ENCODE measurements around the gene ICE2.

ICE2 gene

GRCh38 chr15:60385620-60386552 is 93.1 kb downstream of the ICE2 start:
- no peak for DNase-seq

- no peak for DNase-seq
Measured at GRCh38 chr15:60384526-60385126, 94.3 kb downstream of the ICE2 start.

- DNase-seq = no peak
Measured at GRCh38 chr15:60384053-60384452, 94.9 kb downstream of the ICE2 start.

- no peak for DNase-seq
Measured at GRCh38 chr15:60382773-60383674, 95.9 kb downstream of the ICE2 start.

- no peak for DNase-seq
Measured at GRCh38 chr15:60381148-60381788, 97.7 kb downstream of the ICE2 start.

- DNase-seq = no peak
Measured at GRCh38 chr15:60379525-60380274, 99.2 kb downstream of the ICE2 start.

DNA sequence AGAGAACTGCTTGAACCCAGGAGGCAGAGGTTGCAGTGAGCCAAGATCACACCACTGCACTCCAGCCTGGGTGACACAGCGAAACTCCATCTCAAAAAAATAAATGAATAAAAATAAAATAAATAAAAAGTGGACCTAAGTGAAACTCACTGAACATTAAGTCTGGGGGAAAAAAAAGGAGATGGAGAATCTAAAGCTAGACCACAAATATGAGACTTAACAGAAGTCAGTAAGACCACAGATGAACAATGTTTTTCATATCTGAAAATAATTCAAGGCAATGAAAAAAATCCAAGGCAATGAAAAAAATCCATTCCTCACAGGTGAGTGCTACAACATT is 99.8 kb downstream of the ICE2 start:
- DNase-seq = no peak

GRCh38 chr15:60376677-60377095 is 102.3 kb downstream of the ICE2 start:
- DNase-seq = no peak

DNA sequence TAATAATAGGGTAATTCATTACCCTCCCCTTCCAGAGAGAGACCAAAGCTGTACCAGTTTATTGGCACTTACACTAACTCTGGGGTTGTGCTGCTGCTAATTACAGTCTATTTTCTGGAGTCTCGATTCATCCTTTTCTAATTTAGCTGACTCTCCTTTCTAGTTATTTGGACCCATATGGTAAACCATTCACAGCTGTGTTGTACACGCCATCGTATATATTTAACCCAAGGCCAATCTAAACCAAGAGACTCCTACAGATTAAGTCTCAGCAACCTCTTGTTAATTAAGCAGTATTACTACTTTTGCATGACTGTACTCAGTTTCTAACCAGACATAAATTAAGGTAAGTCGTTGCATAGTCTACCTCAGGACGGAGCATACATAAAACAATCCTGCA is 103.6 kb downstream of the ICE2 start:
- DNase-seq = no peak

- no peak for DNase-seq
Measured at GRCh38 chr15:60374628-60375081, 104.3 kb downstream of the ICE2 start.

DNA sequence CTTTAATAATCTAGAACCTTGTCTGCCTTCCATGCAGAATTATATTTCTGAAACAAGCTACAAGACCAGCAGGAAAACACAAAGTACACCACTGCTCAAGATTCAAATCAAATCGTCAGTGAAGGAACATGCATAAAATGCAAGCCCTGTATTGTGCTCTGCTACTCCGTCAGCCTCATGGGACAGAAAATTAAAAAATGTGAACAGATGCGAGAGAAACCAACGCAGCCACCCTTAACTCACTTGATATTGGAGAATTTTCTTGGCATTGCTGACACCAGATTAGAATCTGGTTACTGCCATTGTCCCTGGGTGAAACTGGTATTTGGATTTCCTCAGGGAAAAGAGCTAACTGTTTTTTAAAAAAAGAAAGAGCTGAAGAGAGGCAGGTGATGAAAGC is 104.7 kb downstream of the ICE2 start:
- no peak for DNase-seq

GRCh38 chr15:60373745-60374144 is 105.2 kb downstream of the ICE2 start:
- no peak for DNase-seq

GRCh38 chr15:60373327-60373726 is 105.6 kb downstream of the ICE2 start:
- DNase-seq = no peak

- no peak for DNase-seq
Measured at GRCh38 chr15:60372756-60373155, 106.2 kb downstream of the ICE2 start.

DNA sequence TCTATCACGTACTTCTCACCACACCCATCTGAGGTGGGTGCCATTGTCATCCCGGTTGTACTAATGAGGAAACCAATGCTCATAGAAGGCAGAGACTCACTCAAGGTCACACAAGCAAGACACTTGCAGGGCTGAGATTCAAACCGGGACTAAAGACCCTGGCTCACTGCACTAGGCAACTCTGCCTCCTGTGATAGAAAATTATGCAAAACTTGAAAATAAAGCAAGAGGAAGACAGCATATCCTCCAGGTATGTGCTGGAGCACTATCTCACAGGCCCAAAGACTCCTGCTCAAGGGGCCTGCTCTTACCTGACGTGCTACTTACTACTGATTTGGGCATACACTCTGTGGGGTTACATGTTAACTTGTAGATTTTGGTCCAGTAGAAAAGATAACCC is 106.7 kb downstream of the ICE2 start:
- DNase-seq = no peak

- peak; percentile 25 for DNase-seq
Measured at GRCh38 chr15:60371175-60372051, 107.5 kb downstream of the ICE2 start.

DNA sequence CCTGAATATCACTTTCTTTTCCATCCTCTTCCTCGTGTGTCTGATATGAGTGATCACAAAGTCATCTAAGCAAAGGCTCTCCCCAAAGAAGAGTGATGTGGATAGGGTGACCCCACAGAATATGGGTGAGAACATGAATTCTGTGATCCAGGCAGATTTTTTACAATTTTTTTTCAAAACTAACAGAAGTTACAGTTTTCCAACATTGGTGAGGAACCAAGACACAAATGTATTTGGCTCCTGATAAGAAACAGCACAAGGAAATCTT is 108.1 kb downstream of the ICE2 start:
- no peak for DNase-seq

GRCh38 chr15:60370105-60370868 is 108.7 kb downstream of the ICE2 start:
- no peak for DNase-seq

DNA sequence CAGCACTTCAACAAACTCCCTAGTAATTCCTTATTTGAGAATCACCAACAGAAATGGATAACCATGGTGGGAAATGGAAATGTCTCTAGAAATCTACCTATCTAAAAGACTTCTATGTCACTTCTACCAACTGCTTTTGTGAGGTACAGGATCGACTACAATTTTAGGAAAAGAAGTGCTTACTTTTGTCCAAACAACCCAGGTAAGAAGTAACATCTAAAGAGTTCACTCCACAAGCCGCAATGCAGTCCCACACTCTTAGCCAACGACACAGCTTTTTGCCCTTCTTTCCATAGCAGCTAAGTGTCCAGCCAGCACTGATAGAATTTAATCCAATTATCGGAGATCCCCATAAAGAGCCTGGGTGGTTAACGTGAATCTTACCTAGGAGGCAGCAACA is 109.2 kb downstream of the ICE2 start:
- no peak for DNase-seq

Data from activated CD4-positive, alpha-beta T cell treated with anti-CD3 and anti-CD28 coated beads, Interleukin-10, Interleukin-2, amounts not matched to agents 100 ng/mL and 50 ng/mL, durations not matched to agents 16 hours and 8 hours (primary cell).